Heart right ventricle (tissue), 16 donors: ENCODE measurements around the gene SNRNP200. TPM values are rescaled to one million over a fixed set of nuclear protein-coding genes. Genes with fewer than 3 reads are reported as not detected.
A peak's percentile ranks its signal among the peaks of the same experiment; 100 is the strongest.

Source experiments
- ATAC-seq, 8 donors: fragments of 200-7000 bp; cut with Tn5 transposase; one replicate each; pipeline ENCODE4 v1.9.1; 2020; ENCODE audit warnings: mild to moderate bottlenecking in 8 of 8, moderate library complexity in 8 of 8, moderate number of reproducible peaks in 1 of 8
- DNase-seq, 2 donors: peaks; one replicate each; pipeline ENCODE4 v3.0.0-alpha.2; 2020
- H3K27ac ChIP-seq, 10 donors: fragments of 200-600 bp; sonication (generic) in 2 of 10; one replicate each; pipeline versions ENCODE4 v1.5.0 to v1.8.0; 2020 to 2022; ENCODE audit warnings: mild to moderate bottlenecking in 3 of 10
- H3K27me3 ChIP-seq, 7 donors: fragments of 200-600 bp; one replicate each; pipeline ENCODE4 v1.8.0; 2021 to 2022; ENCODE audit warnings: mild to moderate bottlenecking in 2 of 7
- H3K36me3 ChIP-seq, 9 donors: fragments of 200-600 bp; sonication (generic) in 1 of 9; one replicate each; pipeline versions ENCODE4 v1.5.0 to v1.8.0; 2020 to 2022; ENCODE audit warnings: mild to moderate bottlenecking in 2 of 9
- H3K4me1 ChIP-seq, 9 donors: fragments of 200-600 bp; sonication (generic) in 1 of 9; one replicate each; pipeline versions ENCODE4 v1.5.0 to v1.8.0; 2020 to 2022; ENCODE audit warnings: mild to moderate bottlenecking in 4 of 9
- H3K4me3 ChIP-seq, 10 donors: fragments of 200-600 bp; sonication (generic) in 2 of 10; one replicate each; pipeline versions ENCODE4 v1.5.0 to v1.8.0; 2020 to 2022; ENCODE audit warnings: mild to moderate bottlenecking in 7 of 10, moderate library complexity in 2 of 10
- H3K9me3 ChIP-seq, 11 donors: fragments of 200-600 bp in 10 of 11; sonication (generic) in 2 of 11; one replicate each; pipeline versions ENCODE4 v1.5.0 to v1.8.0; 2013 to 2022; ENCODE audit warnings: mild to moderate bottlenecking in 2 of 11, control low read depth in 1 of 11, moderate library complexity in 1 of 11
- WGBS, 2 donors: extraction: QIAGEN DNeasy Blood & Tissue Kit; methylation state at CpG; one replicate each; pipeline ENCODE4 v1.1.7; 2013; ENCODE audit warnings: inconsistent platforms in 1 of 2; 5-methylcytosine and 5-hydroxymethylcytosine counted together
- intact Hi-C, 10 donors: fragments of 100-400 bp; cut with DNase I; formaldehyde crosslinking; loops; one replicate each; pipeline versions ENCODE4 v1.11.1 to v1.14.2; 2022
- polyA plus RNA-seq, 2 donors: library from polyadenylated mRNA; stranded (reverse); fragments of 200-250 nt; gene quantifications; one replicate each; pipeline ENCODE4 v1.2.3, GENCODE V29; 2013
- total RNA-seq, 10 donors: library from RNA; stranded (reverse); fragmentation: NEBNext Ultra II Directional in 3 of 10; extraction: Animal tissue kit (Norgen Biotek cat#: 25700) in 3 of 10; gene quantifications; one replicate each; pipeline versions ENCODE4 v1.2.1 to v1.2.4, GENCODE V29; 2021 to 2023
- TF ChIP-seq, protein P1 (sequence below), 9 donors: fragments of 200-600 bp; sonication (generic) in 2 of 9; IDR thresholded peaks; one replicate each; pipeline versions ENCODE4 v1.5.0 to v1.8.0; 2021 to 2022; ENCODE audit warnings: antibody characterized with exemption in 9 of 9, mild to moderate bottlenecking in 5 of 9, moderate library complexity in 1 of 9
- donor health status: Arrhythmogenic right ventricular cardiomyopathy.
- donor health status: ischemic (EF 13 %, LVEDD 7.1; RV severe dilation, severe dysfunction).
- donor health status: healthy with polysubstance abuse.
- donor health status: DM: no; HTN: yes; CAD: no.
- donor health status: DM: no; HTN: no; CAD: no.
- donor health status: ischemic (EF 25% LVEDD 6.9; RV normal size, moderate dysfunction).
- donor health status: ischemic (EF 25% LVEDD 5.7; RV mildly dilated, moderate dysfunction).
- donor health status: healthy.
- donor health status: DM: yes; HTN: yes; CAD: no.
- donor health status: Ischemic cardiomyopathy.
- donor health status: ischemic (EF 35%, LVEDD 5.7; RV mildly dilated, moderate dysfunction).
- donor health status: nonischemic (EF 11% LVEDD 7.7; RV severe dilation, severe dysfunction).
- donor health status: DM: yes; HTN: yes; CAD: no.
- donor health status: PGD.
- donor health status: ischemic (EF 29% LVEDD 5.4; RV normal size, mild dysfunction).
- donor health status: nonischemic (EF 23%, LVEDD 6.1; RV moderate dilation, normal function).

Gene SNRNP200
- total and polyA plus RNA-seq, 12 donors = 49.2 to 70.5 (median 63.6) TPM

GRCh38 chr2:96308248-96308647 lies 2.9 kb upstream of the SNRNP200 start:
- Histone ChIP-seq H3K4me3 (no peak overlapping the region), H3K36me3 (peaks cover 0 to 15% (median 7%) of the 10 kb centered on the region in 9 donors), H3K4me1 (peaks cover 6 to 25% (median 20%) of the 10 kb centered on the region in 9 donors), H3K9me3 (no peaks in the 10 kb centered on the region), H3K27ac (no peak overlapping the region), H3K27me3 (no peaks in the 10 kb centered on the region)
- 80% methylated on average over 5 of the region's 5 CpGs for WGBS, 2 donors
- TF ChIP-seq, protein P1, sequence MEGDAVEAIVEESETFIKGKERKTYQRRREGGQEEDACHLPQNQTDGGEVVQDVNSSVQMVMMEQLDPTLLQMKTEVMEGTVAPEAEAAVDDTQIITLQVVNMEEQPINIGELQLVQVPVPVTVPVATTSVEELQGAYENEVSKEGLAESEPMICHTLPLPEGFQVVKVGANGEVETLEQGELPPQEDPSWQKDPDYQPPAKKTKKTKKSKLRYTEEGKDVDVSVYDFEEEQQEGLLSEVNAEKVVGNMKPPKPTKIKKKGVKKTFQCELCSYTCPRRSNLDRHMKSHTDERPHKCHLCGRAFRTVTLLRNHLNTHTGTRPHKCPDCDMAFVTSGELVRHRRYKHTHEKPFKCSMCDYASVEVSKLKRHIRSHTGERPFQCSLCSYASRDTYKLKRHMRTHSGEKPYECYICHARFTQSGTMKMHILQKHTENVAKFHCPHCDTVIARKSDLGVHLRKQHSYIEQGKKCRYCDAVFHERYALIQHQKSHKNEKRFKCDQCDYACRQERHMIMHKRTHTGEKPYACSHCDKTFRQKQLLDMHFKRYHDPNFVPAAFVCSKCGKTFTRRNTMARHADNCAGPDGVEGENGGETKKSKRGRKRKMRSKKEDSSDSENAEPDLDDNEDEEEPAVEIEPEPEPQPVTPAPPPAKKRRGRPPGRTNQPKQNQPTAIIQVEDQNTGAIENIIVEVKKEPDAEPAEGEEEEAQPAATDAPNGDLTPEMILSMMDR (IDR thresholded peaks at IDR 0.05) = no peak
- intact Hi-C loops = loop anchor here in 5 of 10 donors (5.0 to 10.0 kb wide), 3 partner anchors 41 to 199 kb away; partner anchors contain the start of genes NEURL3 (in 5 of the 5), CIAO1 (in 1 of the 5) and TMEM127 (in 1 of the 5)
- no peak for DNase-seq
- no peak for ATAC-seq

- Histone ChIP-seq H3K4me1 (peaks cover 6 to 40% (median 24%) of the 10 kb centered on the region in 9 donors), H3K9me3 (no peaks in the 10 kb centered on the region), H3K4me3 (peak overlapping the region in 9 of 10 donors; percentile 57 to 94 (median 77)), H3K36me3 (peaks cover 0 to 34% (median 25%) of the 10 kb centered on the region in 9 donors), H3K27ac (peak overlapping the region in 9 of 10 donors; percentile 76 to 96 (median 87)), H3K27me3 (no peaks in the 10 kb centered on the region)
- ATAC-seq = no peak
- 89 to 92% methylated on average over 3 of the region's 3 CpGs for WGBS, 2 donors
- intact Hi-C loops = loop anchor here in 5 of 10 donors (5.0 to 10.0 kb wide), 3 partner anchors 39 to 201 kb away; partner anchors contain the start of genes NEURL3 (in 5 of the 5), CIAO1 (in 1 of the 5) and TMEM127 (in 1 of the 5)
- TF ChIP-seq, protein P1 (IDR thresholded peaks at IDR 0.05) = no peak
- DNase-seq = no peak
These were observed 1.0 kb upstream of the SNRNP200 start for GRCh38 chr2:96306370-96306769.

- no peaks in the 10 kb centered on the region for H3K9me3 ChIP-seq
- peak overlapping the region; percentile 5 to 96 (median 86) for H3K27ac ChIP-seq
- TF ChIP-seq, protein P1 (IDR thresholded peaks at IDR 0.05) = no peak
- 19 to 26% methylated on average over 9 of the region's 9 CpGs for WGBS, 2 donors
- intact Hi-C loops = loop anchor here in 7 of 10 donors (1.0 to 10.0 kb wide), 6 partner anchors 39 to 203 kb away; partner anchors contain the start of genes NEURL3 (in 5 of the 7), CIAO1 (in 2 of the 7) and TMEM127 (in 1 of the 7)
- ATAC-seq = peak in 4 of 8 donors; percentile 5 to 16 (median 13)
- H3K4me3 ChIP-seq = peak overlapping the region; percentile 57 to 94 (median 74)
- peaks cover 0 to 38% (median 29%) of the 10 kb centered on the region in 9 donors for H3K36me3 ChIP-seq
- DNase-seq = no peak
- H3K27me3 ChIP-seq = no peaks in the 10 kb centered on the region
- H3K4me1 ChIP-seq = peaks cover 6 to 40% (median 24%) of the 10 kb centered on the region in 9 donors
These were observed 598 bp upstream of the SNRNP200 start for GRCh38 chr2:96305979-96306308.

- Histone ChIP-seq H3K9me3 (no peaks in the 10 kb centered on the region), H3K4me1 (peaks cover 6 to 40% (median 24%) of the 10 kb centered on the region in 9 donors), H3K36me3 (peaks cover 0 to 51% (median 42%) of the 10 kb centered on the region in 9 donors), H3K4me3 (peak overlapping the region; percentile 57 to 94 (median 74)), H3K27ac (peak overlapping the region in 6 of 10 donors; percentile 82 to 96 (median 88)), H3K27me3 (no peaks in the 10 kb centered on the region)
- TF ChIP-seq, protein P1 (IDR thresholded peaks at IDR 0.05) = no peak
- WGBS, 2 donors = 64 to 65% methylated on average over 11 of the region's 11 CpGs
- intact Hi-C loops = loop anchor here in 9 of 10 donors (1.0 to 10.0 kb wide), 8 partner anchors 37 to 205 kb away; partner anchors contain the start of genes NEURL3 (in 5 of the 9), CIAO1 (in 4 of the 9) and TMEM127 (in 3 of the 9)
- ATAC-seq (no peak), DNase-seq (no peak)
These were observed 740 bp downstream of the SNRNP200 start for GRCh38 chr2:96304606-96305005.
